ENCODE measurements around the gene TJP3.

The TJP3 gene

DNA sequence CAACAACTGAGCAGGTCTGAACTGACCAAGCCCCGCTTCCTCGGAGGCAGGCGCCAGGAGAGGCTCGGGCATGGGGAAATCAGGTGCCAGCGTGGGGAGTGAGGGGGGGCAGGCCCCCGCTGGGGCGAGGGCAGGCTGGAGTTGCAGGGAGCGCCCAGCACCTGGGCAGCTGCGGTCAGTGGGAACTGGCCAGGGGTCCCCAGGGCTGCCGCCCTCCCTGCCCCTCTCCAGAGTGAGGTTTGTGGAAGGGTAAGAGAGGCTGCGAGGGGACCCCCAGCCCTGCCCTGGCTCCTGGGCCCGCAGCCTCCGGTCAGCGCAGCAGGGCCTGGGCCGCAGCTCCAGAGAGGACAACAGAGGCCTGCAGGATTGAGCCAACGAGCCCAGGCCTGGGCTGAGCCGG lies 40.4 kb upstream of the TJP3 start:
- H3K27me3 ChIP-seq (ENCODE audit: insufficient read depth, low read length) = no peaks in the 10 kb centered on the region
- H3K9ac ChIP-seq (ENCODE audit: low read depth, low read length) = no peak overlapping the region
- H3K4me3 ChIP-seq (ENCODE audit: low read length) = no peak overlapping the region
- H3K36me3 ChIP-seq (ENCODE audit: insufficient read depth, low read depth, low read length) = peaks cover 15% of the 10 kb centered on the region
- H3K4me1 ChIP-seq (ENCODE audit: insufficient read depth, low read length) = peaks cover 3% of the 10 kb centered on the region; the same call in 1 of the 2 replicates
- no peaks in the 10 kb centered on the region for H3K9me3 ChIP-seq (ENCODE audit: insufficient read depth, low read depth, low read length)
- H3K27ac ChIP-seq (ENCODE audit: low read length) = no peak overlapping the region

DNA sequence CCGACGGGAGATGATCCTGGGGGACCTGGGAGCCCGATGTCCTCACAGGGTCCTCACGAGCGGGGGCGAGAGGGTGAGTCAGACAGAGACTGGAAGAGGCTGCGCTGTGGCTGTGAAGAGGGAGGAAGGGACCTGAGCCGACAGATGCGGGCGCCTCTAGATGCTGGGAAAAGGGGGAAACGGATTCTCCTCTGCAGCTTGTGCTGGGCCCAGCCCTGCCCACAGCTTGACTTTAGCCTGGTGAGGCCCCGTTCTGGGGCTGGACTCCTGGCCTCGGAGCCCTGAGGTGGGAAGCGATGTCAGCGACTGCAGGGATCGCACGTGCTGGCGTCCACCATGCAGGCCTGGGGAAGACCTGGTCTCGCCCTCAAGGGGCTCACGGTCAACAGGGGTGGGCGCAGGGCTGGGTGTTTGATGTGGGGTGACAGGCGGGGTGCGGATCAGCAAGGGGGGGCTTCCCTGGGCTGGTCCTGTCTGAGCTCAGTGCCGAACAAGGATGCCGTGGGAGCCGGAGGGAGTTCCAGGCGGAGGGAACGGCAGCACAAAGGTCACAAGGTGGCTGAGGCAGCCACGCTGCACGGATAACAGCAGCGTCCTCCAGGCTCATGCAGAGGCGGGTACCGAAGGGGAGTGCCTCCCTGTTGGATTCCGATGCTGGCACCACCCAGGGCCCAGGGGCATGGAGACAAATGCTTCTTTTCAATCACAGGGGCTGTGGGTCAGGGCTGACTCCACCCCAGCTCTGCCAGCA lies 39.7 kb upstream of the TJP3 start:
- Histone ChIP-seq H3K9me3 (ENCODE audit: insufficient read depth, low read depth, low read length) (no peaks in the 10 kb centered on the region), H3K4me3 (ENCODE audit: low read length) (no peak overlapping the region), H3K27ac (ENCODE audit: low read length) (no peak overlapping the region), H3K36me3 (ENCODE audit: insufficient read depth, low read depth, low read length) (peaks cover 10% of the 10 kb centered on the region), H3K4me1 (ENCODE audit: insufficient read depth, low read length) (peaks cover 3% of the 10 kb centered on the region; the same call in 1 of the 2 replicates), H3K9ac (ENCODE audit: low read depth, low read length) (no peak overlapping the region), H3K27me3 (ENCODE audit: insufficient read depth, low read length) (no peaks in the 10 kb centered on the region)

DNA sequence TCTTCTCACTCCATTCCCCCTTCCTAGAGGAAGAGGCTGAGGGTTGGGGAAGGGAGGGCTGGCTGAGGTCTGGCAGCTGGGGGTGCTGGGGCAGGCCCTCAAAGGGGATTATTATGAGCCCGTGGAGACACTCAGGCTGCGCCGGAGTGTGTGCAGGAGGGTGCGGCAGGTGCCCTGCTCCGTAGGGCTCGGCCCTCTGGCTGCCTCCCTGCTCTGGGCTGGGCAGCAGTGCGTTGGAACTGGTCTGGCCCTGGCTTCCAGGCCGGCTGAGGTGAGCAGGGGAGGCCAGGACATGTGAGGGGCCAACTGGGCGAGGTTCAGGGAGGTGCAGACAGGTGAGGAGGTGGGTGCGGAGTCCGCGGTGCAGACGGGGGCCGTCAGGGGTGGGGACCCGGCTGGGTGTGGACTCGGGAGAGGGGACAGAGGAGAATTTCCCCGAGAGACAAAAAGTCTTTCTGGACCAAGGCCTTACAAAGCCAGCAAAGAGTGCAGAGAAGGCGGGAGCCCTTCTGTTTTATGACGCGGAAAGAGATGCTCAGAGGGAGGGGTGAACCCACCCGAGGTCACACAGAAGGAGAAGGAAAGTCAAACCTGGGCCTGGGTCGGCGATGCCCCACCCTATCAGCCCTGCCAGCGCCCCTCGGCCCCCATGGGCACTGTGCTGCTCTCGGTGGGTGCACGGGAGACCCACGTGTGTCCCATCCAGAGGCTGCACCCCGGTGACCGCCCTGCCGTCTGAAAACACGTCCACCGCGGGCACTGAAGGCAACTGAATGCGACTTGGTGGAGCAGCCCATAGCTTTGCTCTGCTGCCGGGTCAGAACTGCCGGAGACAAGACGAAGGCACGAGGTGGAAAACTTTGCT lies 38.9 kb upstream of the TJP3 start:
- H3K27ac ChIP-seq (ENCODE audit: low read length) = no peak overlapping the region
- H3K27me3 ChIP-seq (ENCODE audit: insufficient read depth, low read length) = no peaks in the 10 kb centered on the region
- peaks cover 2% of the 10 kb centered on the region; the same call in 1 of the 2 replicates for H3K36me3 ChIP-seq (ENCODE audit: insufficient read depth, low read depth, low read length)
- no peaks in the 10 kb centered on the region for H3K9me3 ChIP-seq (ENCODE audit: insufficient read depth, low read depth, low read length)
- H3K4me3 ChIP-seq (ENCODE audit: low read length) = no peak overlapping the region
- H3K9ac ChIP-seq (ENCODE audit: low read depth, low read length) = no peak overlapping the region
- peaks cover 3% of the 10 kb centered on the region; the same call in 1 of the 2 replicates for H3K4me1 ChIP-seq (ENCODE audit: insufficient read depth, low read length)

DNA sequence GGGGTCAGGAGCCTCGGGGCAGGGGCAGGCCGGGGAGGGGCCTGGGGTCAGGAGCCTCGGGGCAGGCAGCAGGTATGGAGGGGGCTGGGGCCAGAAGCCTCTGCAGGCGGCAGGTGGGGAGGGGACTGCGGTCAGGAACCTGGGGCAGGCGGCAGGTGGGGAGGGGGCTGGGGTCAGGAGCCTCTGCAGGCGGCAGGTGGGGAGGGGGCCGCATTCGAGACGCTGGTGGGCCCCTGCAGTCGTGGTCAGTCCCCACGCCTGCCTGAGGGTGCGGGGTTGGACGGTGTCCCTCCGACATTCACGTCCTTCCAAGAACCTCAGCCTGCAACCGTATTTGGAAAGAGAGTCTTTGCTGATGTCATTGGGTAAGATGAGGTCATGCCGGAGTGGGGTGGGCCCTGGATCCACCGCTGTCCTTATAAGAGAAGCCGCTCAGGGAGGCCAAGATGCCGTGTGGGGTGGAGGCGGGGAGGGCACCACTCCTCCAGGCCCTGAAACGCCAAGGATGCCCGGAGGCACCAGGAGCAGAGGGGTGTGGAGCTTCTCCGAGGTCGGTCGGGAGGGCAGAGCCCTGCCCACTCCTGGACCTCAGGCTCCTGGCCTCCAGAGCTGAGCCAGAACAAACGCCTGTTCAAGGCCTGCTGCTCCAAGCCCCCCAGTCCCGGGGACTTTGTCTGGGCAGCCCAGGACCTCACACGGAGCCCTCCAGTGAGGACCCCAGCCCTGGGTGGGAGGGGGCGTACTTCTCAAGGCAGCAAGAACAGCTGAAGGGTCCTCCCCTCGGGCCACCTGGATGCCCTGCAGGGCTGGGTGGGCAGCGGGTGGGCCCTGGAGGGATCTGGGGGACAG lies 38.0 kb upstream of the TJP3 start:
- Histone ChIP-seq H3K27ac (ENCODE audit: low read length) (no peak overlapping the region), H3K9ac (ENCODE audit: low read depth, low read length) (no peak overlapping the region), H3K4me1 (ENCODE audit: insufficient read depth, low read length) (peaks cover 3% of the 10 kb centered on the region; the same call in 1 of the 2 replicates), H3K36me3 (ENCODE audit: insufficient read depth, low read depth, low read length) (no peaks in the 10 kb centered on the region), H3K27me3 (ENCODE audit: insufficient read depth, low read length) (no peaks in the 10 kb centered on the region), H3K9me3 (ENCODE audit: insufficient read depth, low read depth, low read length) (no peaks in the 10 kb centered on the region), H3K4me3 (ENCODE audit: low read length) (no peak overlapping the region)

DNA sequence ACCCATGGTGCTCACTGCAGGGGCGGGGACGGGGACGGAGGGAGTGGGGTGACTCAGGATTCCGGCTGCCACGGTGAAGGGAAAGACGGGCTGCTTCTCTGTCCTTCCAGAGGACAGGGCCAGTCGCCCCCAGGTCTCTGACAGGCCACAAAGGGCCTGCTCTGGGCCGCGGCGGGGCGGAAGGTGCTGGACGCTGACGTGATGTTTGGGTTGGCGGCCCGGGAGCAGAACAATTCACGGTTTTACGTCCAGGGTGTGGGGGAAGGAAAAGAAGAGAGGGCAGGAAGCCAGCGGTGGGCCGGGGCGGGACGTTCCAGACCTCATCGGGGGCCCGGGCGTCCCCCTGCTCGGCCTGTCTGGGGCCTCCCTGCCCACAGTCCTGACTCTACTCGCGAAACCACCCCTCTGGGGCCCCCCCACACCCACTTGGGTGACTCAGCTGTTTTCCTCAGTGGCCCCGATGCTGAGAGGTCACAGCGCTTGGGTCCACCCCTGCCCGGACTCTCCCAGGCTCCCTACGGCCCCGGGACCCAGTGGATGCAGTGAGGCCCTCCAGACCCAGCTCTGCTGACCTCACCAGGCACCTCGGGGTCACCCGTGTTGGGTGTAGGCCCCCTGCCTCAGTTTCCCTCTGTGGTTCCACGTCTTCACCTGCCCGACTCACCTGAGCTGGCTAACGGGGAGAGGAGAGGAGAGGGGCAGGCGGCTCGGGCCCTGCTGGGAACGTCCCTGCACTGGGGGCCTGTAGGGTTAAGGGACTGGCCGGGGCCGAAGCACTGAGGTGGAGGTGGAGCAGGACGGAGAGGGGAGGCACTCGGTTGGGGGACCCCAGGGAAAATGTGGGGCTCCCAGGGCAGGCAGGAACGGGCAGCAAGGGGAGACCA lies 37.1 kb upstream of the TJP3 start:
- no peaks in the 10 kb centered on the region for H3K36me3 ChIP-seq (ENCODE audit: insufficient read depth, low read depth, low read length)
- no peak overlapping the region for H3K4me3 ChIP-seq (ENCODE audit: low read length)
- H3K27me3 ChIP-seq (ENCODE audit: insufficient read depth, low read length) = no peaks in the 10 kb centered on the region
- H3K9ac ChIP-seq (ENCODE audit: low read depth, low read length) = no peak overlapping the region
- H3K9me3 ChIP-seq (ENCODE audit: insufficient read depth, low read depth, low read length) = no peaks in the 10 kb centered on the region
- peaks cover 3% of the 10 kb centered on the region; the same call in 1 of the 2 replicates for H3K4me1 ChIP-seq (ENCODE audit: insufficient read depth, low read length)
- no peak overlapping the region for H3K27ac ChIP-seq (ENCODE audit: low read length)

DNA sequence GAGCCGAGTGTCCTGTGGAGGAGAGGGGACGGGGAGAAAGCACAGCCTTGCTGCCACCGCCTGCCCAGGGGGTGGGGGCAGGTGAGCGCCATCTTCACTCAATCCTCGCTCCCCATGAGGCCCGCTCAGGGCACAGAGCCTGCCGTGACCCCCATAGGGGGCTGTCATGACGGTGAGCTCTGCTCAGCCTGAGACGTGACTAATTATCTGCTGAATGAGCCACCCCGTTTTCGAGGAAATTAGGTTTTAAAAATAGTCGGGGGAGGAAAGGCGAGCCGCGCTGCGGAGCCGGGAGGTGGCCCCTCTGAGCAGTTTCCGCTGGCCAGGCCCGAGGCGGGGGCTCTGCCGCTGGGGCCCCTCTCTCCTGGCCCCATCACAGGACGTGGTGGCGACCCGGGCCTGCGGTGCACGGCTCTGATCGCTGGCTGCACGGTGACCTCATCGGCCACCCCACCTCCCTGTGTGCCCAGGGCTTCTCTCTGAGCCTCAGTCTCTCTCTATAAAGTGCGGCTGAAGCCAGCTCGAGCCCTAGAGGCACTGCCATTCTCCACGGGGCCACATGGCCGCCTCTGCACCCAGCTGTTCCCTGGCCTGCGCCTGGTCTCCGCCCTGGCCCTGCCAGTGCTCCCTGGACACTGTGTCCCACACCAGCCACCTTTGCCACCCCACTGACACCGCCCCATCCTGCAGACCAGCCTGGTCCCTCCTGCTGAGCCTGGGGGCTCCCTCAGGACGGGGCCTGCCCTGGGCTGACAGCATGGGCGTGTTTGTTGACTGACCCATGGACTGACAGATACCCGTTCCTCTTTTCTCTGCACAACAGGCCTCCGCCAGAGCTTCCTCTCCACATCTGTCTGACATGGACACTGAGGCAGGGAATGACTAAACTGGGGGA lies 36.3 kb upstream of the TJP3 start:
- no peak overlapping the region for H3K4me3 ChIP-seq (ENCODE audit: low read length)

DNA sequence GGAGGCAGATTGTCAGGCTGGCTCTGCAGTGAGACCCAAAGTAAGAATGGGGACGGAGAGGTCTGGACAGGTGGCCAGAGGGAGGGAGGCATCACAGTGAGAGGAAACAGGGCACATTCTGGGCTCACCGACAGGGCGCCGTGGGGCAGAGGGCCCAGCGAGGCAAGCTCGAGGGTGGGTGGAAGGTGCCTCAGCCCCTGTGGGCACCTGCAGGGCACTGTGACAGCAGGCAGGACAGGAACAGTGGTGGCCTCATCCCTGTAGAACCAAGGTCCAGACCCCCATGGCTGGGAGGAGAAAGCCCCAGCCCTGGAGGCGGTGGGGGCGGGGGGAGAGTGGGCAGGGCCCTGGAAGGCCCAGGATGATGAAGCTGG lies 35.6 kb upstream of the TJP3 start:
- Histone ChIP-seq H3K27me3 (ENCODE audit: insufficient read depth, low read length) (no peaks in the 10 kb centered on the region), H3K4me3 (ENCODE audit: low read length) (no peak overlapping the region), H3K9me3 (ENCODE audit: insufficient read depth, low read depth, low read length) (no peaks in the 10 kb centered on the region), H3K36me3 (ENCODE audit: insufficient read depth, low read depth, low read length) (no peaks in the 10 kb centered on the region), H3K4me1 (ENCODE audit: insufficient read depth, low read length) (peaks cover 3% of the 10 kb centered on the region; the same call in 1 of the 2 replicates), H3K9ac (ENCODE audit: low read depth, low read length) (no peak overlapping the region), H3K27ac (ENCODE audit: low read length) (no peak overlapping the region)

More for the DNA sequence above, 36.3 kb upstream of the TJP3 start:
- no peaks in the 10 kb centered on the region for H3K9me3 ChIP-seq (ENCODE audit: insufficient read depth, low read depth, low read length)
- H3K9ac ChIP-seq (ENCODE audit: low read depth, low read length) = peak overlapping the region; percentile 32; the same call in 1 of the 2 replicates
- no peaks in the 10 kb centered on the region for H3K27me3 ChIP-seq (ENCODE audit: insufficient read depth, low read length)
- H3K36me3 ChIP-seq (ENCODE audit: insufficient read depth, low read depth, low read length) = no peaks in the 10 kb centered on the region
- H3K4me1 ChIP-seq (ENCODE audit: insufficient read depth, low read length) = peaks cover 3% of the 10 kb centered on the region; the same call in 1 of the 2 replicates
- H3K27ac ChIP-seq (ENCODE audit: low read length) = no peak overlapping the region

DNA sequence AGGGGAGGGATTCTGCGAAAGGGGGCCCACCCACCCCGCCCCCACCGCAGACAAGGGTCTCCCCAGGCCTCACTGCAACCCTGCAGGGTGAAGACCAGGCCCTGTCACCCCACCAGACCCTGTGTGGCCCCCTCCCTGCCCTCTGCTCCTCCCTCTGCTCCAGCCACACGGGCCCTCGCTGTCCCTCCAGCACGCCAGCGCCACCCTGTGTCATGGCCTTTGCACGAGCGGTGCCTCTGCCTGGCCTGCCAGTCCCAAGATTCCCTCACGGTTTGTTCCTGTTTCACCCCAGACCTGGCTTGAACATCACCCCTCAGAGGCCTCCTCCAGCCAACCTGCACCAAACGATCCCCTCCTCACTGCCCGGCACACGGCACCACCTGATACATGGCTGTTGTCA lies 35.2 kb upstream of the TJP3 start:
- Histone ChIP-seq H3K27me3 (ENCODE audit: insufficient read depth, low read length) (no peaks in the 10 kb centered on the region), H3K9me3 (ENCODE audit: insufficient read depth, low read depth, low read length) (no peaks in the 10 kb centered on the region), H3K4me3 (ENCODE audit: low read length) (no peak overlapping the region), H3K9ac (ENCODE audit: low read depth, low read length) (no peak overlapping the region), H3K4me1 (ENCODE audit: insufficient read depth, low read length) (peaks cover 3% of the 10 kb centered on the region; the same call in 1 of the 2 replicates), H3K27ac (ENCODE audit: low read length) (no peak overlapping the region), H3K36me3 (ENCODE audit: insufficient read depth, low read depth, low read length) (no peaks in the 10 kb centered on the region)

DNA sequence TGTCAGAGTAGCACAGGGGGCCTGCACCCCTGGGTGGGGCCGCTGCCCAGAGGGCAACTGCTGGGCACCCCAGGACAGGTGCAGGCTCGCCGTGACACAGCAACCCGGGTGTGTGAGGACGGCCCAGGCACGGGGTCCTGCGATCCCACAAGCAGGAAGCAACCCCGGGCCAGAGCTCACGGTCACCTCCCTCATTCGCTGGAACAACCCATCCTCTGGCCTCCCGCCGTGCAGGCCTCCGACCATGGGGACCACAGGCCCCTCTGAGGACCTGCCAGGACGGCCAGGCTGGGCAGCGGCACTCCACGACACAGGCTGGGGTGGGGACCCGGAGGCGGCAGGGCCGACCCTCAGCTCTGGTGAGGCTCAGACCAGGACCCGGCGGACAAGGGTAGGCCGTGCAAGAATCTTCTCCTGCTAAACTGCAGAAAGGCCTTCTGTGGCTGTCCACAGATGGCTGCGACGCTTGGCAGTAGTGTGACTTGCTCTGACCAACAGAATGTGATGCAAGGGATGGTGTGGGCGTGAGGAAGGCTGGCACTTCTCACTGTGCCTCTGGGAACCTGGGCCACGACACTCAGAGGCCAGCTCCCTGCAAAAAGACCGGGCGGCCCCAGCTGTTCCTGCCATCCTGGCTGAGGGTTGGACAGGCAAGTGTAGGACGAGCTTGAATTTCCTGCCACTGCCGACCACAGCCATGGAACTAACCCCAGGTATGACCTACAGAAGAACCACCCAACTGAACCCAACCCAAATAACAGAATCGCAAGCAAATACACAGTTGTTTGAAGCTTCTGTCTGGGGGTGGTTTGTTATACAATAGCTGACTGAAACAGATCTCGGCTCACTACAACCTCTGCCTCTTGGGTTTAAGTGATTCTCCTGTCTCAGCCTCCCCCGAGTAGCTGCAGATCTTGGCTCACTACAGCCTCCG lies 34.4 kb upstream of the TJP3 start:
- Histone ChIP-seq H3K9me3 (ENCODE audit: insufficient read depth, low read depth, low read length) (no peaks in the 10 kb centered on the region), H3K36me3 (ENCODE audit: insufficient read depth, low read depth, low read length) (no peaks in the 10 kb centered on the region), H3K4me1 (ENCODE audit: insufficient read depth, low read length) (peaks cover 3% of the 10 kb centered on the region; the same call in 1 of the 2 replicates), H3K9ac (ENCODE audit: low read depth, low read length) (no peak overlapping the region), H3K4me3 (ENCODE audit: low read length) (no peak overlapping the region), H3K27me3 (ENCODE audit: insufficient read depth, low read length) (no peaks in the 10 kb centered on the region), H3K27ac (ENCODE audit: low read length) (no peak overlapping the region)
